H1 (cell line): ENCODE measurements around the gene SLAIN2. TPM values are rescaled to one million over a fixed set of nuclear protein-coding genes. Genes with fewer than 3 reads are reported as not detected.

Source experiments
- CTCF ChIA-PET: fragments of 300-600 bp; sonication (Branson Sonifier 250); formaldehyde crosslinking; loops from one replicate; lab custom pipeline; 2021; ENCODE audit not compliant: partially characterized antibody; lab: Charles Lee
- POLR2A ChIA-PET: fragments of 300-600 bp; sonication (Branson Sonifier 250); formaldehyde crosslinking; loops from one replicate; lab custom pipeline; 2021; ENCODE audit warnings: inconsistent platforms; ENCODE audit not compliant: partially characterized antibody; lab: Charles Lee
- DNase-seq, 2 experiments: peaks; one replicate each; pipeline versions ENCODE4 v3.0.0 to v3.0.0-alpha.2; 2010 to 2022; ENCODE audit warnings: low spot score in 2 of 2, low read depth in 1 of 2, mixed read lengths in 1 of 2
- FAIRE-seq: peaks from 2 replicates; lab custom pipeline; 2011; peaks lifted over from hg19 to GRCh38; lab: Jason Lieb, UNC
- H2AFZ ChIP-seq: 2 replicates; pipeline ENCODE4 v1.8.1; 2012; ENCODE audit warnings: low read length, inconsistent platforms
- H2AK5ac ChIP-seq: 2 replicates; pipeline ENCODE4 v1.6.1; 2013; ENCODE audit warnings: low read depth, low read length
- H2BK120ac ChIP-seq: replicated peaks from 2 replicates; pipeline ENCODE3; 2013; ENCODE audit warnings: low read depth, low read length, inconsistent platforms
- H2BK12ac ChIP-seq: 2 replicates; pipeline ENCODE4 v1.6.1; 2013; ENCODE audit warnings: low read depth, low read length
- H2BK15ac ChIP-seq: 2 replicates; pipeline ENCODE4 v1.6.1; 2013; ENCODE audit warnings: low read length
- H2BK20ac ChIP-seq: 2 replicates; pipeline ENCODE4 v1.6.1; 2013; ENCODE audit warnings: low read length
- H2BK5ac ChIP-seq: 2 replicates; pipeline ENCODE4 v1.6.1; 2013; ENCODE audit warnings: low read depth, low read length
- H3K14ac ChIP-seq: 2 replicates; pipeline ENCODE4 v1.6.1; 2013; ENCODE audit warnings: inconsistent platforms; ENCODE audit not compliant: insufficient read length
- H3K18ac ChIP-seq: 2 replicates; pipeline ENCODE4 v1.6.1; 2013; ENCODE audit warnings: low read length; ENCODE audit errors: extremely low read depth
- H3K23ac ChIP-seq: 2 replicates; pipeline ENCODE4 v1.6.1; 2013; ENCODE audit warnings: inconsistent platforms; ENCODE audit not compliant: insufficient read length
- H3K23me2 ChIP-seq: 2 replicates; pipeline ENCODE4 v1.6.1; 2013; ENCODE audit warnings: low read depth, low read length
- H3K27ac ChIP-seq: 2 replicates; pipeline ENCODE4 v1.6.1; 2011; ENCODE audit warnings: low read depth, low read length, inconsistent platforms
- H3K27me3 ChIP-seq, 4 experiments: replicated peaks in 1 of 4; 1 replicate in 1 of 4; 2 replicates in 3 of 4; pipeline versions ENCODE4 v1.6.1 to v1.8.1; 2011 to 2013; ENCODE audit warnings: low read length in 3 of 4, mild to moderate bottlenecking in 3 of 4, inconsistent platforms in 2 of 4, mixed read lengths in 2 of 4, moderate library complexity in 1 of 4; ENCODE audit not compliant: control insufficient read depth in 3 of 4, insufficient read depth in 3 of 4; ENCODE audit errors: extremely low read depth in 1 of 4
- H3K36me3 ChIP-seq, 4 experiments: 2 replicates each; pipeline versions ENCODE4 v1.6.1 to v1.8.1; 2011 to 2013; ENCODE audit warnings: mild to moderate bottlenecking in 4 of 4, low read length in 3 of 4, moderate library complexity in 2 of 4, control low read depth in 1 of 4, inconsistent platforms in 1 of 4; ENCODE audit not compliant: insufficient read depth in 4 of 4, control insufficient read depth in 2 of 4
- H3K4ac ChIP-seq: replicated peaks from 2 replicates; pipeline ENCODE3; 2013; ENCODE audit warnings: low read length, low read depth, mixed read lengths, inconsistent platforms; ENCODE audit not compliant: insufficient read length
- H3K4me1 ChIP-seq, 4 experiments: replicated peaks in 1 of 4; 1 replicate in 1 of 4; 2 replicates in 3 of 4; pipeline versions ENCODE4 v1.6.1 to v1.8.1; 2011 to 2013; ENCODE audit warnings: low read length in 3 of 4, inconsistent platforms in 2 of 4, mixed read lengths in 1 of 4; ENCODE audit not compliant: insufficient read depth in 4 of 4, control insufficient read depth in 3 of 4
- H3K4me2 ChIP-seq, 2 experiments: 2 replicates each; pipeline versions ENCODE4 v1.6.1 to v1.8.1; 2011 to 2013; ENCODE audit warnings: low read depth in 2 of 2, low read length in 2 of 2, control low read depth in 1 of 2, inconsistent platforms in 1 of 2, mild to moderate bottlenecking in 1 of 2; ENCODE audit not compliant: insufficient read depth in 1 of 2
- H3K4me3 ChIP-seq, 4 experiments: fragments of 200-600, 300-600 bp in 1 of 4; sonication (generic), shearing (Covaris generic), sonication (Bioruptor Twin) in 1 of 4; 2 replicates each; pipeline versions ENCODE4 v1.5.1 to v1.8.1; 2011 to 2016; ENCODE audit warnings: low read length in 4 of 4, low read depth in 3 of 4, control low read depth in 2 of 4, inconsistent platforms in 2 of 4, mild to moderate bottlenecking in 2 of 4, mixed read lengths in 1 of 4, moderate library complexity in 1 of 4; ENCODE audit not compliant: insufficient read depth in 2 of 4; ENCODE audit errors: extremely low read depth in 1 of 4
- H3K56ac ChIP-seq: replicated peaks from 2 replicates; pipeline ENCODE3; 2013; ENCODE audit warnings: low read depth, mild to moderate bottlenecking, mixed read lengths, low read length, inconsistent platforms; ENCODE audit not compliant: insufficient read length
- H3K79me1 ChIP-seq: 2 replicates; pipeline ENCODE4 v1.6.1; 2013; ENCODE audit warnings: low read depth, low read length, control low read depth
- H3K79me2 ChIP-seq, 2 experiments: 2 replicates each; pipeline versions ENCODE4 v1.6.1 to v1.8.1; 2012 to 2013; ENCODE audit warnings: low read length in 2 of 2, mild to moderate bottlenecking in 2 of 2, inconsistent platforms in 1 of 2; ENCODE audit not compliant: insufficient read depth in 2 of 2, control insufficient read depth in 1 of 2
- H3K9ac ChIP-seq, 4 experiments: replicated peaks in 1 of 4; 1 replicate in 1 of 4; 2 replicates in 3 of 4; pipeline versions ENCODE4 v1.6.1 to v1.8.1; 2011 to 2013; ENCODE audit warnings: low read depth in 3 of 4, low read length in 3 of 4, control low read depth in 2 of 4, mild to moderate bottlenecking in 2 of 4, moderate library complexity in 2 of 4, inconsistent platforms in 1 of 4; ENCODE audit errors: extremely low read depth in 1 of 4
- H3K9me3 ChIP-seq, 2 experiments: 2 replicates each; pipeline versions ENCODE4 v1.6.1 to v1.8.1; 2012 to 2013; ENCODE audit warnings: mild to moderate bottlenecking in 2 of 2, moderate library complexity in 2 of 2, control low read depth in 1 of 2, inconsistent platforms in 1 of 2, low read depth in 1 of 2, low read length in 1 of 2, mixed read lengths in 1 of 2; ENCODE audit not compliant: insufficient read depth in 2 of 2
- H4K20me1 ChIP-seq, 2 experiments: replicated peaks in 1 of 2; 2 replicates each; pipeline versions ENCODE3 to v1.8.1; 2011 to 2013; ENCODE audit warnings: inconsistent platforms in 2 of 2, low read length in 2 of 2, mild to moderate bottlenecking in 1 of 2; ENCODE audit not compliant: insufficient read depth in 2 of 2, control insufficient read depth in 1 of 2
- H4K5ac ChIP-seq: 2 replicates; pipeline ENCODE4 v1.6.1; 2013; ENCODE audit warnings: low read length, low read depth, mixed read lengths, inconsistent platforms; ENCODE audit not compliant: insufficient read length
- H4K8ac ChIP-seq: 2 replicates; pipeline ENCODE4 v1.8.0; 2013; ENCODE audit warnings: mild to moderate bottlenecking, moderate library complexity, low read length, inconsistent platforms; ENCODE audit not compliant: insufficient read depth; ENCODE audit errors: extremely low read depth
- H4K91ac ChIP-seq: replicated peaks from 2 replicates; pipeline ENCODE3; 2013; ENCODE audit warnings: low read length, mixed read lengths, inconsistent platforms; ENCODE audit not compliant: insufficient read length
- ASH2L ChIP-seq: fragments of 200-600, 300-600 bp; sonication (generic); IDR thresholded peaks from one replicate; pipeline ENCODE4 v1.7.1; 2017; ENCODE audit warnings: low read length
- CBX5 ChIP-seq: fragments of 300-800, 300-1000 bp; sonication (generic); IDR thresholded peaks from 2 replicates; pipeline ENCODE4 v1.7.1; 2016; ENCODE audit warnings: antibody characterized with exemption, low read length, low read depth
- CHD2 ChIP-seq: IDR thresholded peaks from 2 replicates; pipeline ENCODE4 v1.6.1; 2012; ENCODE audit warnings: low read length, improper control_type of control experiment
- FOSL1 ChIP-seq: IDR thresholded peaks from 2 replicates; pipeline ENCODE4 v1.6.1; 2011; ENCODE audit warnings: mild to moderate bottlenecking, low read depth, low read length, moderate library complexity; ENCODE audit not compliant: insufficient read depth
- KDM5A ChIP-seq: fragments of 200-600 bp; IDR thresholded peaks from 2 replicates; pipeline ENCODE4 v1.7.1; 2012; ENCODE audit warnings: mild to moderate bottlenecking, low read length, inconsistent platforms, mixed read lengths
- POU5F1 ChIP-seq: IDR thresholded peaks from 2 replicates; pipeline ENCODE4 v1.6.1; 2011; ENCODE audit warnings: low read depth, mild to moderate bottlenecking, low read length, moderate library complexity
- SIN3A ChIP-seq, 2 experiments: IDR thresholded peaks in 1 of 2; conservative IDR thresholded peaks in 1 of 2; 2 replicates each; pipeline ENCODE4 v1.6.1; 2011 to 2012; ENCODE audit warnings: low read length in 2 of 2, improper control_type of control experiment in 1 of 2, low read depth in 1 of 2, mild to moderate bottlenecking in 1 of 2
- SP1 ChIP-seq: IDR thresholded peaks from 2 replicates; pipeline ENCODE4 v1.6.1; 2011; ENCODE audit warnings: low read depth, low read length
- TAF1 ChIP-seq: IDR thresholded peaks from 2 replicates; pipeline ENCODE4 v1.6.1; 2011; ENCODE audit warnings: mild to moderate bottlenecking, low read depth, low read length
- TCF12 ChIP-seq: IDR thresholded peaks from 2 replicates; pipeline ENCODE4 v1.6.1; 2011; ENCODE audit warnings: low read depth, mild to moderate bottlenecking, low read length
- TEAD4 ChIP-seq: IDR thresholded peaks from 2 replicates; pipeline ENCODE4 v1.6.1; 2012; ENCODE audit warnings: low read depth, low read length, inconsistent platforms, mixed read lengths
- WGBS, 2 experiments: shearing (Covaris generic) in 1 of 2; methylation state at CpG; one replicate each; pipeline versions ENCODE4 v1.1.6 to v1.1.7; 2013 to 2015; ENCODE audit warnings: low lambda C conversion rate in 2 of 2, mixed read lengths in 2 of 2, inconsistent platforms in 1 of 2, low coverage in 1 of 2, missing lambda C conversion rate in 1 of 2; ENCODE audit not compliant: insufficient replicate concordance in 2 of 2, insufficient coverage in 1 of 2, insufficient read length in 1 of 2; ENCODE audit errors: extremely low coverage in 1 of 2, missing lambda C conversion rate in 1 of 2; 5-methylcytosine and 5-hydroxymethylcytosine counted together
- polyA plus RNA-seq, 7 experiments: library from polyadenylated mRNA; depleted of rRNA in 3 of 7; stranded (reverse) in 5 of 7; unstranded in 2 of 7; fragments of >200 nt in 5 of 7; fragments of 200-250 nt in 2 of 7; gene quantifications; 1 replicate in 5 of 7; 2 replicates in 1 of 7; 4 replicates in 1 of 7; pipeline versions ENCODE4 v1.2.1 to v1.2.3, GENCODE V29; 2011 to 2013; ENCODE audit warnings: missing spikeins in 2 of 7, mixed read lengths in 2 of 7
- total RNA-seq: library from RNA; stranded (reverse); fragmentation: NEBNext Ultra II Directional; extraction: Animal tissue kit (Norgen Biotek cat#: 25700); gene quantifications from 2 replicates; pipeline ENCODE4 v1.2.1, GENCODE V29; 2021
- TF ChIP-seq, protein P1 (sequence below): IDR thresholded peaks from 2 replicates; pipeline ENCODE4 v1.6.1; 2011; ENCODE audit warnings: low read length, improper control_type of control experiment

SLAIN2 gene
- total and polyA plus RNA-seq, 2 of the 8 experiments (the other 6 are each of a cell fraction or from before 2014, with no cell fraction given), result 8.2 to 40.0 TPM

GRCh38 chr4:48467442-48467841 lies 126.1 kb downstream of the SLAIN2 start:
- no peaks in the 10 kb centered on the region for H4K20me1 ChIP-seq
- H2BK5ac ChIP-seq, result no peak overlapping the region
- no peaks in the 10 kb centered on the region for H3K79me1 ChIP-seq
- H3K9ac ChIP-seq, result no peak overlapping the region
- H2BK120ac ChIP-seq, result no peak overlapping the region
- no peak overlapping the region for H3K23ac ChIP-seq
- no peak overlapping the region for H3K4me2 ChIP-seq
- no peak overlapping the region for H2BK20ac ChIP-seq
- no peaks in the 10 kb centered on the region for H3K79me2 ChIP-seq
- ChIA-PET POLR2A (interaction anchor here (0.7 kb wide), 1 partner anchor 59 kb away, joined by 4 read pairs; no protein-coding TSS in a partner anchor), CTCF (interaction anchor here (1.0 to 3.1 kb wide), 3 partner anchors 22 to 358 kb away, joined by 3 to 9 read pairs (median 5); no protein-coding TSS in a partner anchor)
- H4K5ac ChIP-seq, result no peak overlapping the region
- no peak overlapping the region for H2AFZ ChIP-seq
- H2AK5ac ChIP-seq, result no peak overlapping the region
- no peak overlapping the region for H3K14ac ChIP-seq
- H4K91ac ChIP-seq, result no peak overlapping the region
- H3K36me3 ChIP-seq, result no peaks in the 10 kb centered on the region
- no peaks in the 10 kb centered on the region for H3K23me2 ChIP-seq
- FAIRE-seq (no peak), DNase-seq (no peak)
- H2BK15ac ChIP-seq, result no peak overlapping the region
- no peak overlapping the region for H3K4me3 ChIP-seq
- WGBS, 2 experiments, result 95% methylated on average over 2 of the region's 2 CpGs; no CpG with 5 or more reads in 1 of the 2 experiments
- H3K4me1 ChIP-seq, result peaks cover 0 to 2% (median 0%) of the 10 kb centered on the region in 4 experiments; a peak in 1 of 7 replicates
- no peaks in the 10 kb centered on the region for H3K9me3 ChIP-seq
- H3K27me3 ChIP-seq, result no peaks in the 10 kb centered on the region
- no peak overlapping the region for H3K18ac ChIP-seq
- H3K27ac ChIP-seq, result no peak overlapping the region
- H2BK12ac ChIP-seq, result no peak overlapping the region
- H4K8ac ChIP-seq, result no peak overlapping the region
- no peak overlapping the region for H3K56ac ChIP-seq
- no peak overlapping the region for H3K4ac ChIP-seq
- TF ChIP-seq POU5F1 (no peak), CBX5 (no peak), FOSL1 (no peak), SP1 (no peak), TCF12 (no peak), TEAD4 (no peak), TAF1 (no peak), SIN3A (conservative IDR thresholded peaks at IDR 0.05 in 1 of 2, IDR thresholded peaks at IDR 0.05 in 1 of 2; ENCODE audit: low read depth in 1 of 2, low read length in 2 of 2) (no peak), KDM5A (no peak), CHD2 (no peak), ASH2L (no peak)
- TF ChIP-seq, protein P1, sequence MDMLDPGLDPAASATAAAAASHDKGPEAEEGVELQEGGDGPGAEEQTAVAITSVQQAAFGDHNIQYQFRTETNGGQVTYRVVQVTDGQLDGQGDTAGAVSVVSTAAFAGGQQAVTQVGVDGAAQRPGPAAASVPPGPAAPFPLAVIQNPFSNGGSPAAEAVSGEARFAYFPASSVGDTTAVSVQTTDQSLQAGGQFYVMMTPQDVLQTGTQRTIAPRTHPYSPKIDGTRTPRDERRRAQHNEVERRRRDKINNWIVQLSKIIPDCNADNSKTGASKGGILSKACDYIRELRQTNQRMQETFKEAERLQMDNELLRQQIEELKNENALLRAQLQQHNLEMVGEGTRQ, result no peak
